Kidney epithelial cell (primary cell): ENCODE data around the gene RPH3AL. TPM values are rescaled to one million over a fixed set of nuclear protein-coding genes. Genes with fewer than 3 reads are reported as not detected.

ENCODE experiments used
- DNase-seq: peaks from one replicate; pipeline ENCODE4 v3.0.0-alpha.2; 2010; ENCODE audit warnings: low read depth
- H3K27me3 ChIP-seq: 2 replicates; pipeline ENCODE4 v1.6.0; 2011; ENCODE audit warnings: low read length; ENCODE audit not compliant: control insufficient read depth, insufficient read depth
- H3K36me3 ChIP-seq: 2 replicates; pipeline ENCODE4 v1.5.1; 2011; ENCODE audit warnings: low read length; ENCODE audit not compliant: control insufficient read depth, insufficient read depth
- H3K4me3 ChIP-seq: 2 replicates; pipeline ENCODE4 v1.5.1; 2011; ENCODE audit warnings: low read depth, mild to moderate bottlenecking, control low read depth, low read length
- CTCF ChIP-seq: IDR thresholded peaks from 2 replicates; pipeline ENCODE4 v1.5.1; 2011; ENCODE audit warnings: mild to moderate bottlenecking, moderate library complexity, low read length, control low read depth, inconsistent platforms; ENCODE audit not compliant: insufficient read depth, poor library complexity, severe bottlenecking
- total RNA-seq: library from RNA; depleted of rRNA; stranded (reverse); fragments of >200 nt; gene quantifications from 2 replicates; pipeline ENCODE4 v1.2.3, GENCODE V29; 2015

The RPH3AL gene
- total RNA-seq, 1 donor from 2014 or later, result 15.1 TPM

- Histone ChIP-seq H3K36me3 (no peaks in the 10 kb centered on the region), H3K27me3 (no peaks in the 10 kb centered on the region), H3K4me3 (no peak overlapping the region)
- no peak for DNase-seq
- no peak for TF ChIP-seq CTCF
Measured at GRCh38 chr17:258906-259305, 93.7 kb downstream of the RPH3AL start.

- no peak overlapping the region for H3K4me3 ChIP-seq
- DNase-seq, result no peak
- no peak for TF ChIP-seq CTCF
Measured at GRCh38 chr17:258045-258734, 94.4 kb downstream of the RPH3AL start.

GRCh38 chr17:253091-253846 is 99.3 kb downstream of the RPH3AL start:
- no peaks in the 10 kb centered on the region for H3K36me3 ChIP-seq
- H3K4me3 ChIP-seq, result no peak overlapping the region
- DNase-seq, result no peak
- H3K27me3 ChIP-seq, result no peaks in the 10 kb centered on the region
- TF ChIP-seq CTCF, result no peak

More at GRCh38 chr17:258045-258734, 94.4 kb downstream of the RPH3AL start:
- H3K36me3 ChIP-seq, result no peaks in the 10 kb centered on the region
- no peaks in the 10 kb centered on the region for H3K27me3 ChIP-seq

GRCh38 chr17:252456-252855 is 100.2 kb downstream of the RPH3AL start:
- no peak for DNase-seq
- Histone ChIP-seq H3K36me3 (no peaks in the 10 kb centered on the region), H3K4me3 (no peak overlapping the region), H3K27me3 (no peaks in the 10 kb centered on the region)
- TF ChIP-seq CTCF, result no peak

GRCh38 chr17:251531-251930 is 101.1 kb downstream of the RPH3AL start:
- no peak for TF ChIP-seq CTCF
- no peak for DNase-seq
- H3K27me3 ChIP-seq, result no peaks in the 10 kb centered on the region
- H3K4me3 ChIP-seq, result no peak overlapping the region
- H3K36me3 ChIP-seq, result peaks cover 2% of the 10 kb centered on the region
